Activated CD8-positive, alpha-beta T cell treated with anti-CD3 and anti-CD28 coated beads for 36 hours (primary cell): ENCODE data around the gene MAP2K6. TPM values are rescaled to one million over a fixed set of nuclear protein-coding genes. Genes with fewer than 3 reads are reported as not detected.

Source experiments
- ATAC-seq: fragments of 200-7000 bp; cut with Tn5 transposase; one replicate; pipeline ENCODE4 v1.10.0; 2021; ENCODE audit warnings: mild to moderate bottlenecking, moderate library complexity
- CTCF ChIA-PET: fragments of 350-600 bp; sonication (Branson Sonifier 250); formaldehyde crosslinking; loops from one replicate; lab custom pipeline; 2021; ENCODE audit warnings: antibody characterized with exemption; lab: Charles Lee
- POLR2A ChIA-PET: fragments of 350-600 bp; sonication (Branson Sonifier 250); formaldehyde crosslinking; loops from one replicate; lab custom pipeline; 2021; ENCODE audit warnings: antibody characterized with exemption; lab: Charles Lee
- DNase-seq: peaks from one replicate; pipeline ENCODE4 v3.0.0-alpha.2; 2020
- H3K27ac Mint-ChIP-seq: one replicate; pipeline ENCODE4 v1.8.0; 2021; ENCODE audit warnings: mild to moderate bottlenecking, mixed read lengths
- H3K27me3 Mint-ChIP-seq: one replicate; pipeline ENCODE4 v1.8.0; 2021; ENCODE audit warnings: mixed read lengths
- H3K36me3 Mint-ChIP-seq: one replicate; pipeline ENCODE4 v1.8.0; 2021; ENCODE audit warnings: low read depth, mixed read lengths
- H3K4me1 Mint-ChIP-seq: one replicate; pipeline ENCODE4 v1.8.0; 2021; ENCODE audit warnings: low read depth, mixed read lengths
- H3K4me3 Mint-ChIP-seq: one replicate; pipeline ENCODE4 v1.8.0; 2021; ENCODE audit warnings: mild to moderate bottlenecking, moderate library complexity, mixed read lengths
- H3K9me3 Mint-ChIP-seq: one replicate; pipeline ENCODE4 v1.8.0; 2021; ENCODE audit warnings: mixed read lengths
- CTCF ChIP-seq: fragments of 200-600 bp; IDR thresholded peaks from one replicate; pipeline ENCODE4 v1.8.0; 2022; ENCODE audit warnings: antibody characterized with exemption, mild to moderate bottlenecking
- intact Hi-C: fragments of 100-400 bp; cut with micrococcal nuclease; formaldehyde crosslinking; loops from one replicate; pipeline ENCODE4 v1.10.0; 2022
- total RNA-seq, 2 experiments: library from RNA; stranded (reverse); gene quantifications; one replicate each; pipeline ENCODE4 v1.2.3, GENCODE V29; 2021

Gene MAP2K6
- total RNA-seq, 2 experiments from 2014 or later: 3.2 to 3.3 TPM

DNA sequence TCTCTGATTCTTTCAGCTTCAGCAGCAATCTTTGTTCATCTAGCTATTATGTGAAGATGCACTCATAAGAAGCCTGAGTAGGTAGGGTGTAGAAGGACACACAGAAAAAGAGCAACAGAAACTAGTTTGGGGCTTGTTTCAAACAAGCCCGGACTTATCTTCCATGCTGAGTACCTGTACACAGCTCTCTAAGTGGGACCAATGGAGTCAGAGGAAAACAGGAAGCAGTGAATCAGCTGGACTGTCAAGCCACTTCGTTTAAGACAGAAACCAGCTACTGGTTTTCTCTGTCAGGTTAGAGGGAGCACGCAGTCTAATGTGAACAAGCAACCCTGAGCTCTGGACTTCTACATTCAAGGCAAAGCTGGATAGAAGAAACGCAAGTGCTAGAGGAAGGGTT is 16.0 kb downstream of the MAP2K6 start:
- CTCF ChIA-PET: interaction anchor here (0.8 to 1.4 kb wide), 3 partner anchors 15 to 93 kb away, joined by 3 to 7 read pairs (median 4); no protein-coding TSS in a partner anchor
- no peak for DNase-seq
- Mint-ChIP-seq H3K9me3 (no peaks in the 10 kb centered on the region), H3K27me3 (no peaks in the 10 kb centered on the region), H3K4me3 (no peak overlapping the region), H3K27ac (peak overlapping the region; percentile 53), H3K36me3 (no peaks in the 10 kb centered on the region), H3K4me1 (peaks cover 47% of the 10 kb centered on the region)
- ATAC-seq: peak; percentile 44
- POLR2A ChIA-PET: interaction anchor here (0.9 to 1.1 kb wide), 2 partner anchors 12 to 14 kb away, joined by 3 read pairs; no protein-coding TSS in a partner anchor
- no peak for TF ChIP-seq CTCF
- intact Hi-C loops: no loop called here

DNA sequence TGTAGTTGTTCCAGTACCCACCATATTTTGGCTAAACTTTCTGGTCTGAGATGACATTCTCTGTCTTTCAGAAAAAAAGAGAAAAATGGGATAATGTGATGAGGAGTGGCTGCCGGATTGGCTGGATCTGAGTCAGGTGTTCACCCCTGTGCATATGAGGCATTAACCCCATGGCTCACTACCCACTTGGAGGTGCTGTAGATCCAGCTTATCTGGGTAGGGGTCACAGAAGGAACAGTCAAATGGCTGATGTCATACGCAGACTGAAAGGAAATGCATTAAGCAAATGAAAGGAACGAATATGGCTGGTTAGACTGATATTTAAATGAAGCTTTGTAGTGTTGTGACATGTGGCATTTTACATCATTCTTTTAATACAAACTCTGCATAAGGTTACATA is 17.3 kb downstream of the MAP2K6 start:
- ChIA-PET CTCF (interaction anchor here (1.5 kb wide), 1 partner anchor 12 kb away, joined by 4 read pairs; no protein-coding TSS in a partner anchor), POLR2A (no interaction called here)
- Mint-ChIP-seq H3K27ac (no peak overlapping the region), H3K9me3 (no peaks in the 10 kb centered on the region), H3K4me1 (peaks cover 37% of the 10 kb centered on the region), H3K36me3 (no peaks in the 10 kb centered on the region), H3K27me3 (no peaks in the 10 kb centered on the region), H3K4me3 (no peak overlapping the region)
- no peak for TF ChIP-seq CTCF
- intact Hi-C loops: no loop called here
- DNase-seq (no peak), ATAC-seq (no peak)

GRCh38 chr17:69433093-69433492 is 18.6 kb downstream of the MAP2K6 start:
- no peak for DNase-seq
- ATAC-seq: no peak
- no peak for TF ChIP-seq CTCF
- no peaks in the 10 kb centered on the region for H3K9me3 Mint-ChIP-seq
- ChIA-PET CTCF (interaction anchor here (1.5 to 1.6 kb wide), 2 partner anchors 11 to 18 kb away, joined by 3 read pairs; partner anchors contain the start of gene MAP2K6), POLR2A (interaction anchor here (1.0 kb wide), 1 partner anchor 12 kb away, joined by 3 read pairs; no protein-coding TSS in a partner anchor)
- H3K36me3 Mint-ChIP-seq: no peaks in the 10 kb centered on the region
- peaks cover 30% of the 10 kb centered on the region for H3K4me1 Mint-ChIP-seq
- no peak overlapping the region for H3K4me3 Mint-ChIP-seq
- no peaks in the 10 kb centered on the region for H3K27me3 Mint-ChIP-seq
- intact Hi-C loops: no loop called here
- no peak overlapping the region for H3K27ac Mint-ChIP-seq

DNA sequence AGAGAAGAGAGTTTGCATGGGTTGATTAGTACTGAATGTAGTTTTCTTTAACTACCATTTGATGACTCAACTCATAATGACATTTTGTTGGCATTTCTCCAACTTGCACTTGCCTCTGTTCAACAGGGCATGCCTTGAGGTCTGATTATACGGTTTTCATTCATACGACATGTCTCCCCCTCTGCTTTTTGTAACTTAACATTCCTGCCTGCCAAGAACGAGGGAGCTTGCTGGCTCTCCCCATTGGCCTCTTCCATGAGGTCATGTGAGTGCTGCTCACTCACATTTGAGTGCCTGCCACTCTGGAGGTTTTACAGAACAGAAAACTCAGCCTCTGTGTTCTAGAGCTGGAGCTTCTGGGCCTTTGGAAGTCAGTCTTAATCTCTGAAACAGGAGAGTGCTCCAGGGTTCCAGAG is 19.7 kb downstream of the MAP2K6 start:
- Mint-ChIP-seq H3K4me3 (no peak overlapping the region), H3K9me3 (no peaks in the 10 kb centered on the region), H3K27me3 (no peaks in the 10 kb centered on the region), H3K27ac (no peak overlapping the region), H3K36me3 (no peaks in the 10 kb centered on the region), H3K4me1 (peaks cover 24% of the 10 kb centered on the region)
- intact Hi-C loops: no loop called here
- no peak for TF ChIP-seq CTCF
- ChIA-PET POLR2A (interaction anchor here (1.0 kb wide), 2 partner anchors 11 kb away, joined by 3 to 4 read pairs; no protein-coding TSS in a partner anchor), CTCF (interaction anchor here (1.1 to 1.6 kb wide), 3 partner anchors 12 to 75 kb away, joined by 3 to 4 read pairs (median 3); partner anchors contain the start of gene MAP2K6)
- DNase-seq: no peak
- ATAC-seq: no peak

GRCh38 chr17:69435971-69436696 is 21.6 kb downstream of the MAP2K6 start:
- H3K27ac Mint-ChIP-seq: no peak overlapping the region
- POLR2A ChIA-PET: interaction anchor here (0.6 kb wide), 1 partner anchor 106 kb away, joined by 4 read pairs; no protein-coding TSS in a partner anchor
- peaks cover 8% of the 10 kb centered on the region for H3K36me3 Mint-ChIP-seq
- no peaks in the 10 kb centered on the region for H3K27me3 Mint-ChIP-seq
- H3K4me3 Mint-ChIP-seq: no peak overlapping the region
- H3K9me3 Mint-ChIP-seq: peaks cover 8% of the 10 kb centered on the region
- H3K4me1 Mint-ChIP-seq: peaks cover 12% of the 10 kb centered on the region
- ATAC-seq (no peak), DNase-seq (no peak)
- TF ChIP-seq CTCF: no peak
- CTCF ChIA-PET: no interaction called here
- intact Hi-C loops: no loop called here
